WERI-Rb-1 (cell line): ENCODE data around the gene TTC33.
A peak's percentile ranks its signal among the peaks of the same experiment; 100 is the strongest.
"Not testable (repeated sequence)": the region's sequence is repeated elsewhere in the genome, so short reads cannot be mapped to it uniquely, and the experiment has no call there.

Experiments
- DNase-seq: peaks from one replicate; pipeline ENCODE4 v3.0.0-alpha.2; 2020
- H3K27ac ChIP-seq: fragments of 250-450 bp; sonication (Bioruptor Pico); 2 replicates; pipeline ENCODE4 v1.5.1; 2020; ENCODE audit warnings: mild to moderate bottlenecking, moderate library complexity
- H3K27me3 ChIP-seq: fragments of 250-450 bp; sonication (Bioruptor Pico); 2 replicates; pipeline ENCODE4 v1.5.1; 2021; ENCODE audit warnings: mild to moderate bottlenecking, low read depth, moderate library complexity; ENCODE audit not compliant: insufficient read depth, severe bottlenecking
- H3K36me3 ChIP-seq: fragments of 250-450 bp; sonication (Bioruptor Pico); 2 replicates; pipeline ENCODE4 v1.5.1; 2020; ENCODE audit warnings: mild to moderate bottlenecking, moderate library complexity
- H3K4me3 ChIP-seq: 2 replicates; pipeline ENCODE4 v1.5.1; 2011; ENCODE audit warnings: low read depth, mild to moderate bottlenecking, control low read depth, low read length
- H3K9me3 ChIP-seq: fragments of 250-450 bp; sonication (Bioruptor Pico); 2 replicates; pipeline ENCODE4 v1.5.1; 2021; ENCODE audit warnings: mild to moderate bottlenecking, moderate library complexity; ENCODE audit not compliant: severe bottlenecking
- CTCF ChIP-seq: IDR thresholded peaks from 2 replicates; pipeline ENCODE4 v1.5.1; 2011; ENCODE audit warnings: low read depth, mild to moderate bottlenecking, control low read depth, inconsistent platforms, low read length

TTC33 gene

GRCh38 chr5:40797273-40798011 lies 41.7 kb upstream of the TTC33 start:
- no peaks in the 10 kb centered on the region for H3K9me3 ChIP-seq
- H3K4me3 ChIP-seq: peak overlapping the region; percentile 91
- H3K36me3 ChIP-seq: peaks cover 20% of the 10 kb centered on the region
- TF ChIP-seq CTCF: no peak
- no peaks in the 10 kb centered on the region for H3K27me3 ChIP-seq
- peak; percentile 66 for DNase-seq
- H3K27ac ChIP-seq: peak overlapping the region; percentile 95

- H3K27ac ChIP-seq: no peak overlapping the region
- no peak for TF ChIP-seq CTCF
- H3K36me3 ChIP-seq: peaks cover 20% of the 10 kb centered on the region
- no peak overlapping the region; the same call in 1 of the 2 replicates for H3K4me3 ChIP-seq
- H3K27me3 ChIP-seq: no peaks in the 10 kb centered on the region
- DNase-seq: no peak
- H3K9me3 ChIP-seq: no peaks in the 10 kb centered on the region
Measured at GRCh38 chr5:40796487-40796889, 40.7 kb upstream of the TTC33 start.

GRCh38 chr5:40794877-40795276 lies 39.1 kb upstream of the TTC33 start:
- H3K27me3 ChIP-seq, DNase-seq, H3K9me3 ChIP-seq, H3K27ac ChIP-seq, H3K4me3 ChIP-seq: not testable (repeated sequence)
- H3K36me3 ChIP-seq: peaks cover 20% of the 10 kb centered on the region

GRCh38 chr5:40794340-40794739 lies 38.6 kb upstream of the TTC33 start:
- not testable (repeated sequence) for DNase-seq, H3K27me3 ChIP-seq, H3K4me3 ChIP-seq, H3K9me3 ChIP-seq, H3K27ac ChIP-seq
- peaks cover 21% of the 10 kb centered on the region for H3K36me3 ChIP-seq

- not testable (repeated sequence) for DNase-seq, H3K27ac ChIP-seq
- H3K36me3 ChIP-seq: peaks cover 36% of the 10 kb centered on the region
Measured at GRCh38 chr5:40792691-40793090, 36.9 kb upstream of the TTC33 start.

GRCh38 chr5:40791715-40792139 lies 36.0 kb upstream of the TTC33 start:
- no peak for DNase-seq
- H3K9me3 ChIP-seq: peaks cover 6% of the 10 kb centered on the region
- H3K27me3 ChIP-seq: no peaks in the 10 kb centered on the region
- no peak overlapping the region for H3K27ac ChIP-seq
- H3K4me3 ChIP-seq: no peak overlapping the region
- H3K36me3 ChIP-seq: peaks cover 39% of the 10 kb centered on the region
- TF ChIP-seq CTCF: no peak

More at GRCh38 chr5:40792691-40793090, 36.9 kb upstream of the TTC33 start:
- H3K9me3 ChIP-seq, H3K4me3 ChIP-seq, H3K27me3 ChIP-seq: not testable (repeated sequence)

- Histone ChIP-seq H3K27me3 (no peaks in the 10 kb centered on the region), H3K36me3 (peaks cover 36% of the 10 kb centered on the region), H3K27ac (no peak overlapping the region)
Measured at GRCh38 chr5:40790947-40791593, 35.3 kb upstream of the TTC33 start.

GRCh38 chr5:40788941-40789340 lies 33.2 kb upstream of the TTC33 start:
- H3K27me3 ChIP-seq, H3K4me3 ChIP-seq, DNase-seq, H3K9me3 ChIP-seq, H3K27ac ChIP-seq: not testable (repeated sequence)
- peaks cover 20% of the 10 kb centered on the region for H3K36me3 ChIP-seq

More at GRCh38 chr5:40790947-40791593, 35.3 kb upstream of the TTC33 start:
- H3K9me3 ChIP-seq: peaks cover 6% of the 10 kb centered on the region
- no peak overlapping the region for H3K4me3 ChIP-seq
- TF ChIP-seq CTCF: no peak
- no peak for DNase-seq
